ENCODE measurements around the gene IGSF23. TPM values are rescaled to one million over a fixed set of nuclear protein-coding genes. Genes with fewer than 3 reads are reported as not detected.

Gene IGSF23
- total RNA-seq, 1 experiment from 2014 or later = not detected

GRCh38 chr19:44596428-44597130 lies 16.8 kb upstream of the IGSF23 start:
- no TSS peak for BruUV-seq (replicated peaks)
- H3K4me3 Mint-ChIP-seq (ENCODE audit: low read depth, unreplicated experiment) = peak overlapping the region; percentile 13
- no peaks in the 10 kb centered on the region for H3K27me3 Mint-ChIP-seq (ENCODE audit: unreplicated experiment)
- peaks cover 4% of the 10 kb centered on the region for H3K36me3 Mint-ChIP-seq (ENCODE audit: insufficient read depth, unreplicated experiment)
- no peak for TF ChIP-seq CTCF (IDR thresholded peaks at IDR 0.05; ENCODE audit: unreplicated experiment)
- H3K4me1 Mint-ChIP-seq (ENCODE audit: low read depth, unreplicated experiment) = peaks cover 58% of the 10 kb centered on the region
- peak; percentile 43 for DNase-seq
- peak overlapping the region; percentile 21 for H3K27ac Mint-ChIP-seq (ENCODE audit: unreplicated experiment)
- intact Hi-C loops (cut with micrococcal nuclease; ENCODE audit: unreplicated experiment) = no loop called here
- CTCF ChIA-PET = interaction anchor here (0.6 kb wide), 1 partner anchor 987 kb away, joined by 3 read pairs; no protein-coding TSS in a partner anchor
- H3K9me3 Mint-ChIP-seq (ENCODE audit: low read depth, unreplicated experiment) = peaks cover 3% of the 10 kb centered on the region

GRCh38 chr19:44597131-44597491 lies 16.3 kb upstream of the IGSF23 start:
- no peak for TF ChIP-seq CTCF (IDR thresholded peaks at IDR 0.05; ENCODE audit: unreplicated experiment)
- BruUV-seq (replicated peaks) = no TSS peak
- Mint-ChIP-seq H3K36me3 (ENCODE audit: insufficient read depth, unreplicated experiment) (peaks cover 4% of the 10 kb centered on the region), H3K9me3 (ENCODE audit: low read depth, unreplicated experiment) (peaks cover 3% of the 10 kb centered on the region), H3K27ac (ENCODE audit: unreplicated experiment) (peak overlapping the region; percentile 21), H3K27me3 (ENCODE audit: unreplicated experiment) (no peaks in the 10 kb centered on the region), H3K4me1 (ENCODE audit: low read depth, unreplicated experiment) (peaks cover 55% of the 10 kb centered on the region), H3K4me3 (ENCODE audit: low read depth, unreplicated experiment) (peak overlapping the region; percentile 13)
- CTCF ChIA-PET = no interaction called here
- DNase-seq = no peak
- intact Hi-C loops (cut with micrococcal nuclease; ENCODE audit: unreplicated experiment) = no loop called here

DNA sequence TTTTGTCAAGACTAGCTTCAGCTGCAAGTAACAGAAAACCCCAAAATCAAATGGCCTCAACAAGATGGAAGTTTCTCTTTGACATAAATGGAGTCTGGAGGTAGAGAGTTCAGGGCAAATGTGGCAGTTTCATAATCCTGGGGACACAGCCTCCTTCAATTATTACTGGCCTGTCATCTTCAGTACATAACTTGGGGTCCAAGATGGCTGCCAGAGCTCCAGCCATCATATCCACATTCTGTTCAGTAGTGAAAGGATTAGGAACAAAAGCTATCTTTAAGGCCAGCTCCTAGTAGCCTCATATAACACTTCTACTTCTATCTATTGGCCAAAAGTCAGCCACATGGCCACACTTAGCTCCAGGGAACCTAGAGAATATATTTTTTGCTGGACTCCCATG lies 15.0 kb upstream of the IGSF23 start:
- H3K36me3 Mint-ChIP-seq (ENCODE audit: insufficient read depth, unreplicated experiment) = peaks cover 4% of the 10 kb centered on the region
- DNase-seq = no peak
- intact Hi-C loops (cut with micrococcal nuclease; ENCODE audit: unreplicated experiment) = no loop called here
- peaks cover 3% of the 10 kb centered on the region for H3K9me3 Mint-ChIP-seq (ENCODE audit: low read depth, unreplicated experiment)
- peaks cover 63% of the 10 kb centered on the region for H3K4me1 Mint-ChIP-seq (ENCODE audit: low read depth, unreplicated experiment)
- no peak overlapping the region for H3K4me3 Mint-ChIP-seq (ENCODE audit: low read depth, unreplicated experiment)
- no peaks in the 10 kb centered on the region for H3K27me3 Mint-ChIP-seq (ENCODE audit: unreplicated experiment)
- CTCF ChIA-PET = interaction anchor here (0.6 kb wide), 1 partner anchor 16 kb away, joined by 3 read pairs; no protein-coding TSS in a partner anchor
- TF ChIP-seq CTCF (IDR thresholded peaks at IDR 0.05; ENCODE audit: unreplicated experiment) = no peak
- H3K27ac Mint-ChIP-seq (ENCODE audit: unreplicated experiment) = no peak overlapping the region
- BruUV-seq (replicated peaks) = no TSS peak

GRCh38 chr19:44598880-44599279 lies 14.5 kb upstream of the IGSF23 start:
- Mint-ChIP-seq H3K4me1 (ENCODE audit: low read depth, unreplicated experiment) (peaks cover 68% of the 10 kb centered on the region), H3K27ac (ENCODE audit: unreplicated experiment) (peak overlapping the region; percentile 2), H3K36me3 (ENCODE audit: insufficient read depth, unreplicated experiment) (peaks cover 4% of the 10 kb centered on the region), H3K9me3 (ENCODE audit: low read depth, unreplicated experiment) (peaks cover 3% of the 10 kb centered on the region), H3K4me3 (ENCODE audit: low read depth, unreplicated experiment) (no peak overlapping the region), H3K27me3 (ENCODE audit: unreplicated experiment) (no peaks in the 10 kb centered on the region)
- intact Hi-C loops (cut with micrococcal nuclease; ENCODE audit: unreplicated experiment) = no loop called here
- DNase-seq = peak; percentile 54
- CTCF ChIA-PET = no interaction called here
- BruUV-seq (replicated peaks) = no TSS peak
- no peak for TF ChIP-seq CTCF (IDR thresholded peaks at IDR 0.05; ENCODE audit: unreplicated experiment)

Data from Calu3 (cell line).